Stomach (tissue), 4 donors: Measurements from ENCODE around the gene ALDH1A2.

ENCODE experiments used
- POLR2AphosphoS5 ChIP-seq, 3 donors: sonication (generic); formaldehyde crosslinking; IDR thresholded peaks; one replicate each; pipeline ENCODE4 v1.6.1; 2016; ENCODE audit warnings: antibody characterized with exemption in 3 of 3
- TF ChIP-seq, protein P1 (sequence below), 7 experiments: fragments of 450-650 bp in 4 of 7; fragments of 200-600 bp in 3 of 7; sonication (generic) in 3 of 7; IDR thresholded peaks; one replicate each; pipeline ENCODE4 v1.5.1; 2016 to 2019; ENCODE audit warnings: antibody characterized with exemption in 7 of 7, control low read depth in 2 of 7, mild to moderate bottlenecking in 1 of 7

- TF ChIP-seq, protein P1, sequence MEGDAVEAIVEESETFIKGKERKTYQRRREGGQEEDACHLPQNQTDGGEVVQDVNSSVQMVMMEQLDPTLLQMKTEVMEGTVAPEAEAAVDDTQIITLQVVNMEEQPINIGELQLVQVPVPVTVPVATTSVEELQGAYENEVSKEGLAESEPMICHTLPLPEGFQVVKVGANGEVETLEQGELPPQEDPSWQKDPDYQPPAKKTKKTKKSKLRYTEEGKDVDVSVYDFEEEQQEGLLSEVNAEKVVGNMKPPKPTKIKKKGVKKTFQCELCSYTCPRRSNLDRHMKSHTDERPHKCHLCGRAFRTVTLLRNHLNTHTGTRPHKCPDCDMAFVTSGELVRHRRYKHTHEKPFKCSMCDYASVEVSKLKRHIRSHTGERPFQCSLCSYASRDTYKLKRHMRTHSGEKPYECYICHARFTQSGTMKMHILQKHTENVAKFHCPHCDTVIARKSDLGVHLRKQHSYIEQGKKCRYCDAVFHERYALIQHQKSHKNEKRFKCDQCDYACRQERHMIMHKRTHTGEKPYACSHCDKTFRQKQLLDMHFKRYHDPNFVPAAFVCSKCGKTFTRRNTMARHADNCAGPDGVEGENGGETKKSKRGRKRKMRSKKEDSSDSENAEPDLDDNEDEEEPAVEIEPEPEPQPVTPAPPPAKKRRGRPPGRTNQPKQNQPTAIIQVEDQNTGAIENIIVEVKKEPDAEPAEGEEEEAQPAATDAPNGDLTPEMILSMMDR (IDR thresholded peaks at IDR 0.05), result no peak
- no peak for TF ChIP-seq POLR2AphosphoS5 (IDR thresholded peaks at IDR 0.05)
Observed at GRCh38 chr15:57927091-57927631, 138.3 kb downstream of the ALDH1A2 start.
